NOMO-1 (cell line): ENCODE results near the gene FBXO7.

ENCODE experiments used
- DNase-seq, 2 experiments: peaks; one replicate each; lab custom pipeline; 2025; ENCODE audit not compliant: unreplicated experiment in 2 of 2; lab: John Stamatoyannopoulos, UW

Gene FBXO7

DNA sequence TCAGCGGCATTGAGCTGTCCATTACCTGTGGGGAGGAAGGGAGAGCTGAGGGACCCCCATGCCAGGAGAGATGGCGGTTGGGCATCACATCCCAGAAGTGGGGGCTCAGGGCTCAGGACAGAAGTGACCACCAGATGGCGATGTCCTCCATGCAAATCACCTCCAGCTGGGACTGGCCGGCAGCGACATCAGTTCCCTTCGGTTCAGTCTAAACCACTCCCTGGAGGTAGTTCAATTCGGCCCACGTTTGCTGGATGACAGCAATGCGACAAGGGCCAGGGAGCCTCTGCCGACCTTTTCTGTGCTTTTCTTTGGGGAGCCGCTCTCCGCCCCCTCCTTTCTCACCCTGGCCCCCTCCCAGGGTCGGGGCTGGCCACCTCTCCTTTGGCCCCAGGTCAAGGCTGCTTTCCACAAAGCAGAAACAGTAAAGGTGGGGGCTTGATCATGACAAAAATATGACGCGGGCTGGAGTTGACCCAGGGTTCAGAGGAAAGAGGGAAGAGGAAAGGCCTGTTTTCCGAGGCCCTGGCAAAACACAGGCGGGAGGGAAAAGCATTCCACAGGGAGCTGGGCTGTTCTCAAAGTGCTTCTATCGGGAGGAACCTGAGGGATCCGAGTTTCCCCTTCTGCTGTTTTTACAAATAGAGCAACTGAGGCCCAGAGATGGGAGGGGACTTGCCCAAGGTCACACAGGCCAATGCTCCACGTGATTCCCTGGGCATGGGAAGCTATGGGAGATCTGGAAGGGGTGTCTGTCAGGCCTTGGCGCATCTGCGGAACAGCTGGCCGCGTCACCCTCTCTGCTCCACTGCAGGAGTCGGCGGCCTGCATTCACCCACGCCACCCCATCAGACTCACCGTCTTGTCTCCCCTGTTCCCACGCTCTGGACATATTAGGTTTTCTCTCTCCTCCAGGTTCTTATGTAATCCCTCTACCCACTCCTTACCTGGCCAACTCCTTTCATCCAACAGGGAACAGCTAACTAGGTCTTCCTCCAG is 54.7 kb downstream of the FBXO7 start:
- DNase-seq: peak; percentile 56 to 80

DNA sequence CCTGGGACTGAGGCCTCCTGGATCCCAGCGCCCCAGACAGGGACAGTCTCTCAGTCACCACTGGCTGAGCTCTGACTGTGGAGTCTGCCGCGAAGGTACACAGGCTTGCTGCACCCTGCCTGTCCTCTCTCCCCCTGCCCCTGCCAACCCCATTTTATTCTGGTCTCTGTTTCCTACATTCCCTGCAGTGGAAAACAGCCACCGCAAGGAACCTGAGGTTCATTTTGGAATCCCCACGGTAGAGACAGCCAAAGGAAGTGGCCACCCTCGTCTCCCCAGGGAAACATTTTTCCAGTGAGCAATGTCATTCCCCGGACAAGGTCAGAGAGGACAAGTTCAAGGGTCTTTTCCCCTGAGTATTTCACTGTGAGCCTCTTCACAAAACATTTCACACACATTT is 56.6 kb downstream of the FBXO7 start:
- DNase-seq: no peak

GRCh38 chr22:32531931-32532819 is 57.6 kb downstream of the FBXO7 start:
- no peak for DNase-seq

DNA sequence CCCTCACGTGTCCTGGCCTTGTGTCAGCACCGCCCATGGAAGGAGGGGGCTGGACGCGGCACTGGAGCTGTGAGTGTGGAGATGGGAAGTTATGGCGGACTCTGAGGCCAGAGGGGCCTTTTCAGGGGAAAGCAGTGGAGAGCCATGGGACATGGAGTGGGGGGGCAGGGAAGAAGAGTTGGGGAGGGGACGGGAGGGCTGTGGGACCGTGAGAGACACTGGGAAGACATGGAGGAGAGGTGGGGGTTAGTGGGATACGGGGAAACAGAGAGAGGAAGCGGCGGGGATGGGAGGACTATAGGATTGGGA is 58.2 kb downstream of the FBXO7 start:
- DNase-seq: no peak

DNA sequence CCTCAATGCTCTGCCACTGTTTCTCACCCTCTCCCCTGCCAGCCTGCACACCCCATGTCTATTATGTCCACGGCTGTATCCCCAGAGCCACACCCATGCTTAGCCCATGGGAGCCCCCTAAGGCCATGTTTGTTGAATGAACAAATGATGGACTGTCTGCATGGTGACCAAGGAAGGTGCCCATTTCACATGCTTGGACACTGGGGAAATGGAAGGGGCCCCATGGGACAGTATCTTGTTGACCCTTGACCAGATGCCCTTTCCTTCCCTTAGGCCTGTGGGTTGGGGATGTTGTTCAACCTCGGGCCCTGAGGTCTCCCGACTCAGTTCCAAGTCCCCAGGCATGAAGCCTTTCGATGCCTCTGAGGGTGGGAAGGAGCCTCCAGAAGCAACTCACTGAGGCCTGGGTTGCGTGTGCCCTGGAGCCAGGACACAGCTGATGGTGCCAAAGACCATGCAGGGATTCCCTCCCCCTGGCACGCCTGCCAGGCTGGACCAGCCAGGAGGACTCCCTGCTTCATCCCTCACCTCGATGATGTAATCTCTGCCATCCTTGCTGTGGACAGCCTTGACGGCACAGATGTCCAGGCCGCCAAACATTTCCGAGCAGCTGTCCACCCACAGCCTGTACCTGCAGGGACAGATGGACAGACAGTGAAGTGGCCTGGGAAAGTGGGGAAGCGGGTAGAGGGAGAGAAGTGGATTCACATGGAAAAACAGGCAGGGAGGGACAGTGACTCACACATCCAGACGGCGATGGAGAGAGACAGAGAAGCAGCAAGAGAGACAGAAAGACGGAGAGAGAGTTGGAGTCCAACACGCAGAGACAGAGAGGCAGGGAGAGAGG is 58.9 kb downstream of the FBXO7 start:
- no peak for DNase-seq

DNA sequence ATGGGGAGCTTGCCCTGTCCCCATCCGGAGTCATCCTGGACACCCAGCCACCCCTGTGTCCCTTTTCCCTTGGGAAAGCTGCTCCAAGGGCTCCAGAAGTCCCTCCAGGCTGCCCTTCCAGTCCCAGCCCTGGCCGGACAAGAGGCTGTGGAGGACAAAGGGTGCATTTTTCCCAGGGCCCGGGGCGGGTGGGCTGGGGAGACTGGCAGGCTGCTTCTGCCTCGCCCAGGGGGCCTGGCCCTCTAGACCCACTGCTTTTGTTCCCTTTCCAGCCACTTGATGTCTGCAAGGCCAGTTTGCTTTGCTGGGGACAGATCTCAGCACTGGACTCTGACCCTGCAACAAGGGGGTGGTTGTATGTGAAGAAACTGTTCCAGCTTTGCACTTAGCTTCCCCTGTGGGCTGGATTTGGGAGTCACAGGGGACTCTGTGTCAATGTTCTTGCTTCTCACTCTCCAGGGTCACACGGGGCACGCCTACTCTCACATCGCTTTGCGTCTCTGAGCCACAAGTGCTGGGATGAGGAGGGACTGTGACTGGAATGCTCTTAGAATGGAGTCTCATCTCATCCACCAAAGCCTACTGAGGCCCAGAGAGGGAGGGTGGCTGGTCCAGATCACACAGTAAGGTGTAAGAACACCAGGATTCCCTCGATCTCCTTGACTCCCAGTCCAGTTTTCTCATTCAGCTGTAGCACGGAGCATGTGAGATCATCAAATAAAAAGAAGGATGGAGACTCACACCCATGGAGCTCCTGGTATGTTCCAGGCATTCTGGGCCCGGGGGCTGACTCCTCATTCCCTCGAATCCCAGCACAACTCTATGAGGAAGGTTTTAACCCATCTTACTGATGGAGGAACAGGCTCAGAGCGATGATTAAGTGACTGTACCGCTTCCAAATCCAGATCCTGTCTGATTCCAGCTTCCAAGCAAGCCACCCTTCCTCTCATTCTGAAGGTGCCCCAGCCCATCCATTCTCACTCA is 59.9 kb downstream of the FBXO7 start:
- no peak for DNase-seq

GRCh38 chr22:32535531-32536190 is 61.0 kb downstream of the FBXO7 start:
- DNase-seq: no peak

DNA sequence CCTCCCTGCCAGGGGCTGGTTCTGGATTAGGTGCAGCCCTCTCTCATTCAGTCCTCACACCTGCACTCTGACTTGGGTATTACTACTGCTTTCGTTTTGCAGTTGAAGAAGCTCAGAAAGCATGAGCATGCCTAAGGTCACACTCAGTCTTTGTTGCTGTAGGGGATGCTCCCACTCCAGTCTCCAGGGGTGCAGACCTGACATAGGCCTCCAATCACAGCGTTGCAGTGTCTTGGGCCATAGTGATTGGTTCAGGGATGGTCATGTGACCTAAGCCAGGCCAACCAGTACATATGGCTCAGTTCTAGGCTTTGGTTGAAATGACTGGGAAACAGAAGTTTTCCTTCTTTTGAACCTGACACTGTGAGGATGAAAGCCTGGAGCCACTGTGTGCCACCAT is 61.7 kb downstream of the FBXO7 start:
- DNase-seq: no peak

GRCh38 chr22:32538521-32538920 is 63.9 kb downstream of the FBXO7 start:
- no peak for DNase-seq

DNA sequence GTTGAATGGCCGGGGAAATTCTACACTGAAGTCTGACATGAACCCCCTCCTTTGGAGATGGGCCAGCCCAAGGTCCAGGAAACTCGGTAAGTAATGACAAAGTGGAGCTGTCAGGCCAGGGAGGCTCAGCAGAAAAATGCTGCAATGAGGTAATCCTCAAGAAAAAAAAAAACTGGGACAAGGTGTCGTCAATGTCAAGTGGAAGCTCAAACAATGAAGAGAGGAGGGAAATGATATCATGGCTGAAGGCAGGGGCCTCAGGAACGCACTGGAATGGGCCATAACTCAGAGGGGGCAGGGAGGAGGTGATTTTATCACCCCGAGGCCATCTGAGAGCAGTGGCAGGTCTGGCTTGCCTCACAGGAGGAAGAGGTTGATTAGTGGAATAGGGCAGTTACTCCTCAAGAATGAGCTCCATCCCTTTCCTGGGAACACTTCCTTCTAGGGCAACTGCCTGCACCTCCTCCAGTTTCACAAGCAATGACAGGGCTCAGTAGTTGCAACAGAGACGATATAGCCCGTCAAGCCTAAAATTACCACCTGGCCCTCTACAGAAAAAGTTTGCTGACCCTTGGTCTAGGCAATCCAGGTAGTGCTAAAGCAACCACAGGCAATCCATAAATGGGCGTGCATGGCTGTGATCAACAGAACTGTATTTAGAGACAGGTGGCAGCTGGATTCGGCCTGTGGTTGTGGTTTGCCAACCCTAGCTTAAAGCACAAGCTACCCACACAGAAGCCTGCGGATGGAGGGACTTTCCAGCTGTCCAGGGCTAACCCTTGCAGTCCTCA is 65.2 kb downstream of the FBXO7 start:
- DNase-seq: no peak

DNA sequence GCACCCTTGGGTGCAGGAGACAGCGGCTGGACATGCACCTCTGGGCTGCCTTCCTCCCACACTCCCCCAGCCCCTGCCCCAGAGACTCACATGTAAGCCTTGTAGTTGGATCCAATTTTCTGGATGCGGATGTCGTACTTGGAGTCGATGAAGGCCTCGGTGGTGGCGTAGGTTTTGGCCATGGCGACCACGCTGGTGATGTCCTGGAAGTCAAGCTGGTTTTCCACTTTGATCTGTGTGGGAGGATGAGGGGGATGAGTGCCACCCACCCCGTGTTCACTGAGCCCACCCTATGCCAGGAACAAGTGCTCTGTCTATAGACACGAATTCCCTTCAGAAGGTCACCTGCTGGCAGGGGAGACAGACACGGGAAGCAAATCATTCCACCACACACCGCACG is 66.9 kb downstream of the FBXO7 start:
- DNase-seq: no peak

- no peak for DNase-seq
Observed at GRCh38 chr22:32542066-32542676, 67.6 kb downstream of the FBXO7 start.

- no peak for DNase-seq
Observed at GRCh38 chr22:32542677-32543357, 68.2 kb downstream of the FBXO7 start.

- no peak for DNase-seq
Observed at GRCh38 chr22:32544953-32545558, 70.4 kb downstream of the FBXO7 start.

DNA sequence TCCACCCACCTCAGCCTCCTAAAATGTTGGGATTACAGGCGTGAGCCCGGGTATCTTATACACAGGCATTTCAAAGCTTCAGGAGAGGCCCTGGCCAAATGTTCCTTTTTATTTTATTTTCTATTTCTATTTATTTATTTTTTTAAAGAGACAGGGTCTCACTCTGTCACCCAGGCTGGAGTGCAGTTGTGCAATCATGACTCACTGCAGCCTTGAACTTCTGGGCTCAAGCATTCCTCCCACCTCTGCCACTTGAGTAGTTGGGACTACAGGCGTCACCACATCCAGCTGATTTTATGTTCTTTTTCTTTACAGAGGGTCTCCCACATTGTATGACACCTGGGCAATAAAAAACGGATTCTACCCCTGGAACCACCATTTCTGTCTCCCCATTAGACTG is 71.2 kb downstream of the FBXO7 start:
- DNase-seq: no peak

GRCh38 chr22:32546496-32546895 is 71.9 kb downstream of the FBXO7 start:
- DNase-seq: no peak

DNA sequence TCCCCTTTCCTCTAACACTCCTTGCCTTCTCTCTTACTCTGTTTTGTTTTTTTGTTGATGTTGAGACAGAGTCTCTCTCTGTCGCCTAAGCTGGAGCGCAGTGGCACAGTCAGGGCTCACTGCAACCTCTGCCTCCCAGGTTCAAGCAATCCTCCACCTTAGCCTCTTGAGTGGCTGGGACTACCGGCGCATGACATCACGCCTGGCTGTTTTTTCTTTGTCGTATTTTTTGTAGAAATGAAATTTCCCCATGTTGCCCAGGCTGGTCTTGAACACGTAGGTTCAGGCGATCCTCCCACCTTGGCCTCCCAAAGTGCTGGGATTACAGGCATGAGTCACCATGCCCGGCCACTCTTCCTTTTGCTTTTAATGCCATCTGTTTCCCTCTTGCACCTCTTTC is 72.3 kb downstream of the FBXO7 start:
- no peak for DNase-seq
